CD4-positive, alpha-beta T cell treated with Interferon gamma for 1 hour (primary cell): ENCODE data around the gene CD81.
A peak's percentile ranks its signal among the peaks of the same experiment; 100 is the strongest.

Experiments used
- DNase-seq: peaks from one replicate; pipeline ENCODE4 v3.0.0-alpha.2; 2020

Gene CD81

GRCh38 chr11:2377511-2378443 lies 667 bp downstream of the CD81 start:
- DNase-seq, result peak; percentile 62

GRCh38 chr11:2378527-2379210 lies 1.6 kb downstream of the CD81 start:
- DNase-seq, result no peak

- no peak for DNase-seq
Observed at GRCh38 chr11:2379466-2380174, 2.5 kb downstream of the CD81 start.

GRCh38 chr11:2380396-2380795 lies 3.3 kb downstream of the CD81 start:
- no peak for DNase-seq

- peak; percentile 59 for DNase-seq
Observed at GRCh38 chr11:2380807-2381350, 3.8 kb downstream of the CD81 start.

- DNase-seq, result no peak
Observed at GRCh38 chr11:2381494-2382128, 4.5 kb downstream of the CD81 start.

- DNase-seq, result no peak
Observed at GRCh38 chr11:2382129-2382517, 5.0 kb downstream of the CD81 start.

- DNase-seq, result no peak
Observed at GRCh38 chr11:2382936-2383851, 6.1 kb downstream of the CD81 start.

- peak; percentile 73 for DNase-seq
Observed at GRCh38 chr11:2383852-2384804, 7.0 kb downstream of the CD81 start.

- DNase-seq, result peak; percentile 45
Observed at GRCh38 chr11:2385156-2386151, 8.3 kb downstream of the CD81 start.

- no peak for DNase-seq
Observed at GRCh38 chr11:2386591-2386990, 9.5 kb downstream of the CD81 start.

GRCh38 chr11:2387266-2387987 lies 10.3 kb downstream of the CD81 start:
- no peak for DNase-seq

GRCh38 chr11:2388431-2389376 lies 11.6 kb downstream of the CD81 start:
- DNase-seq, result no peak

GRCh38 chr11:2389377-2390026 lies 12.4 kb downstream of the CD81 start:
- no peak for DNase-seq

- DNase-seq, result no peak
Observed at GRCh38 chr11:2390091-2390724, 13.1 kb downstream of the CD81 start.

- DNase-seq, result no peak
Observed at GRCh38 chr11:2390725-2391151, 13.6 kb downstream of the CD81 start.
